K562 (cell line): ENCODE measurements around the gene FBXL13. TPM values are rescaled to one million over a fixed set of nuclear protein-coding genes. Genes with fewer than 3 reads are reported as not detected.

Source experiments
- ATAC-seq: fragments of 200-7000 bp; cut with Tn5 transposase; 3 replicates; pipeline ENCODE4 v1.9.1; 2020; ENCODE audit warnings: moderate library complexity
- BruUV-seq: library from RNA; stranded (reverse); fragments of 400-500 nt; replicated peaks from 2 replicates; lab custom pipeline; 2021; lab: Mats Ljungman, UMichigan
- CTCF ChIA-PET: fragments of 300-600 bp; formaldehyde crosslinking; extraction: SDS; loops from one replicate; lab custom pipeline; 2021; ENCODE audit warnings: low intra/inter-chr PET ratio; lab: Yijun Ruan, JAX
- POLR2A ChIA-PET: fragments of 300-600, 350-650 bp; sonication (Branson Sonifier 250); formaldehyde crosslinking; extraction: SDS; loops from one replicate; lab custom pipeline; 2021; ENCODE audit warnings: antibody characterized with exemption, inconsistent platforms; lab: Yijun Ruan, JAX
- DNase-seq, 4 experiments: peaks; one replicate each; pipeline versions ENCODE4 v3.0.0 to v3.0.0-alpha.2; 2011 to 2018; ENCODE audit warnings: low spot score in 3 of 4, mixed read lengths in 3 of 4; ENCODE audit errors: extremely low read depth in 1 of 4
- FAIRE-seq: peaks from 2 replicates; lab custom pipeline; 2011; peaks lifted over from hg19 to GRCh38; lab: Jason Lieb, UNC
- H2AFZ ChIP-seq: 2 replicates; pipeline ENCODE4 v1.6.0; 2011; ENCODE audit warnings: low read depth, low read length, control low read depth, inconsistent platforms
- H3K27ac ChIP-seq: fragments of 200-600 bp; 3 replicates; pipeline ENCODE4 v1.8.0; 2011; ENCODE audit warnings: low read depth, mild to moderate bottlenecking, control low read depth, inconsistent platforms, low read length, moderate library complexity, mixed read lengths; ENCODE audit errors: extremely low read depth
- H3K27me3 ChIP-seq, 2 experiments: fragments of 300-600 bp in 1 of 2; 2 replicates in 1 of 2; 3 replicates in 1 of 2; pipeline versions ENCODE4 v1.6.0 to v1.8.0; 2011; ENCODE audit warnings: inconsistent platforms in 2 of 2, low read length in 2 of 2, mild to moderate bottlenecking in 1 of 2, mixed read lengths in 1 of 2, moderate library complexity in 1 of 2; ENCODE audit not compliant: control insufficient read depth in 2 of 2, insufficient read depth in 2 of 2
- H3K36me3 ChIP-seq: fragments of 300-600 bp; 3 replicates; pipeline ENCODE4 v1.8.0; 2011; ENCODE audit warnings: mild to moderate bottlenecking, low read length, inconsistent platforms; ENCODE audit not compliant: control insufficient read depth, insufficient read depth
- H3K4me1 ChIP-seq, 2 experiments: fragments of 200-600 bp in 1 of 2; replicated peaks in 1 of 2; 2 replicates in 1 of 2; 3 replicates in 1 of 2; pipeline versions ENCODE4 v1.5.1 to v1.8.0; 2011; ENCODE audit warnings: inconsistent platforms in 2 of 2, low read length in 2 of 2, mild to moderate bottlenecking in 1 of 2, mixed read lengths in 1 of 2, moderate library complexity in 1 of 2; ENCODE audit not compliant: control insufficient read depth in 2 of 2, insufficient read depth in 2 of 2
- H3K4me2 ChIP-seq: 2 replicates; pipeline ENCODE4 v1.6.1; 2011; ENCODE audit warnings: low read length, control low read depth, inconsistent platforms, mixed read lengths; ENCODE audit not compliant: insufficient read depth
- H3K4me3 ChIP-seq: fragments of 200-600 bp; sonication (generic), shearing (Covaris generic); 2 replicates; pipeline ENCODE4 v1.5.1; 2016; ENCODE audit warnings: control low read depth, inconsistent platforms
- H3K79me2 ChIP-seq: fragments of 200-600 bp; 3 replicates; pipeline ENCODE4 v1.8.0; 2011; ENCODE audit warnings: low read length, inconsistent platforms; ENCODE audit not compliant: control insufficient read depth, insufficient read depth
- H3K9ac ChIP-seq, 2 experiments: 2 replicates each; pipeline versions ENCODE4 v1.6.0 to v1.6.1; 2011; ENCODE audit warnings: low read depth in 2 of 2, low read length in 2 of 2, control low read depth in 1 of 2, inconsistent platforms in 1 of 2, mild to moderate bottlenecking in 1 of 2, mixed read lengths in 1 of 2; ENCODE audit not compliant: insufficient read depth in 1 of 2
- H3K9me1 ChIP-seq: one replicate; pipeline ENCODE4 v1.6.0; 2011; ENCODE audit warnings: inconsistent platforms, mild to moderate bottlenecking, low read length, moderate library complexity; ENCODE audit not compliant: control insufficient read depth, insufficient read depth
- H3K9me3 ChIP-seq: replicated peaks from 2 replicates; pipeline ENCODE4 v1.5.1; 2011; ENCODE audit warnings: low read depth, low read length, inconsistent platforms; ENCODE audit not compliant: control insufficient read depth, insufficient read depth
- H4K20me1 ChIP-seq: replicated peaks from 2 replicates; pipeline ENCODE4 v1.6.1; 2011; ENCODE audit warnings: low read length, inconsistent platforms, mixed read lengths; ENCODE audit not compliant: control insufficient read depth, insufficient read depth
- CBFA2T3 ChIP-seq: fragments of 450-650 bp; IDR thresholded peaks from 2 replicates; pipeline ENCODE4 v1.6.1; 2017
- GABPB1 ChIP-seq: sonication (generic); formaldehyde crosslinking; IDR thresholded peaks from 2 replicates; pipeline ENCODE4 v1.8.0; 2022; ENCODE audit warnings: mild to moderate bottlenecking, missing genetic modification reagents
- TAF15 ChIP-seq: fragments of 200-400 bp; formaldehyde crosslinking; IDR thresholded peaks from 2 replicates; pipeline ENCODE4 v1.6.1; 2017; ENCODE audit warnings: mild to moderate bottlenecking, low read depth, low read length, moderate library complexity
- ZNF695 ChIP-seq: fragments of 450-650 bp; formaldehyde crosslinking; IDR thresholded peaks from 2 replicates; pipeline ENCODE4 v1.4.0; 2020; ENCODE audit warnings: mild to moderate bottlenecking, moderate library complexity
- WGBS: fragments of 100-300 bp; shearing (Covaris generic); methylation state at CpG from one replicate; pipeline ENCODE4 v1.1.6; 2016; ENCODE audit warnings: low coverage, mixed read lengths; ENCODE audit not compliant: insufficient coverage; ENCODE audit errors: missing lambda C conversion rate; 5-methylcytosine and 5-hydroxymethylcytosine counted together
- in situ Hi-C: fragments of 300-500 bp; cut with MboI; formaldehyde crosslinking; loops from 4 replicates; pipeline ENCODE4 v1.15.0; 2018; ENCODE audit warnings: inconsistent platforms, mixed read lengths
- intact Hi-C: fragments of 100-400 bp; cut with micrococcal nuclease; formaldehyde crosslinking; loops from 2 replicates; pipeline ENCODE4 v1.14.2; 2022
- polyA plus RNA-seq, 8 experiments: library from polyadenylated mRNA; depleted of rRNA in 4 of 8; stranded (reverse) in 5 of 8; unstranded in 3 of 8; fragments of >200 nt; fragmentation: Nextera tagmentation in 2 of 8; fragmentation: Illumina TruSeq in 1 of 8; extraction: Ambion mirVana in 2 of 8; extraction: Trizol in 1 of 8; gene quantifications; 2 replicates each; pipeline versions ENCODE4 v1.2.1 to v1.2.3, GENCODE V29; 2011 to 2014; ENCODE audit warnings: inconsistent platforms in 1 of 8, missing spikeins in 1 of 8
- total RNA-seq, 7 experiments: library from RNA; depleted of rRNA in 6 of 7; stranded (reverse); fragments of >200 nt in 6 of 7; fragmentation: Illumina TruSeq in 2 of 7; extraction: Trizol in 2 of 7; gene quantifications; 2 replicates each; pipeline versions ENCODE4 v1.2.1 to v1.2.3, GENCODE V29; 2011 to 2021; ENCODE audit warnings: low replicate concordance in 1 of 7
- TF ChIP-seq, protein P1 (sequence below): fragments of 200-800 bp; sonication (Bioruptor generic); IDR thresholded peaks from 2 replicates; pipeline ENCODE4 v1.6.1; 2017; ENCODE audit warnings: missing genetic modification characterization, missing compliant biosample characterization
- TF ChIP-seq, protein P2 (sequence below), 2 experiments: fragments of 200-800 bp in 1 of 2; sonication (Bioruptor generic) in 1 of 2; sonication (generic) in 1 of 2; formaldehyde crosslinking in 1 of 2; IDR thresholded peaks in 1 of 2; conservative IDR thresholded peaks in 1 of 2; 2 replicates each; pipeline versions ENCODE4 v1.5.0 to v1.6.1; 2016 to 2020; ENCODE audit warnings: missing compliant biosample characterization in 1 of 2, missing genetic modification characterization in 1 of 2, missing genetic modification reagents in 1 of 2
- TF ChIP-seq, protein P3 (sequence below): fragments of 250-450 bp; sonication (Bioruptor Pico); IDR thresholded peaks from 2 replicates; pipeline ENCODE4 v1.4.0; 2020; ENCODE audit warnings: mild to moderate bottlenecking, moderate library complexity

The FBXL13 gene
- total and polyA plus RNA-seq, 9 of the 15 experiments (the other 6 are each of a cell fraction or from before 2014, with no cell fraction given): 16.3 to 55.0 (median 25.4) TPM

DNA sequence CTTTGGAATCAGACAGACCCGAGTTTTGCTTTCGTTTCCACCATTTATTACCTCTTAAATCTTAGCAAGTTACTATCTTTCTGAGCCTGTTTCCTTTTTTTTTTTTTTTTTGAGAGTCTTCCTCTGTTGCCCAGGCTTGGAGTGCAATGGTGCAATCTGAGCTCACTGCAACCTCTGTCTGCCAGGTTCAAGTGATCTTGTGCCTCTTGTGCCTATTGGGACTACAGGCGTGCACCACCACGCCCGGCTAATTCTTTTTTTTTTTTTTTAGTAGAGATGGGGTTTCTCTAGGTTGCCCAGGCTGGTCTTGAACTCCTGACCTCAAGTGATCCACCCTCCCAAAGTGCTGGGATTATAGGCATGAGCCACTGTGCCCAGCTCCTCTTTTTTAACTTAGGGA is 241.3 kb downstream of the FBXL13 start:
- WGBS: 85% methylated on average over 4 of the region's 5 CpGs
- intact Hi-C loops: no loop called here
- TF ChIP-seq, protein P1, sequence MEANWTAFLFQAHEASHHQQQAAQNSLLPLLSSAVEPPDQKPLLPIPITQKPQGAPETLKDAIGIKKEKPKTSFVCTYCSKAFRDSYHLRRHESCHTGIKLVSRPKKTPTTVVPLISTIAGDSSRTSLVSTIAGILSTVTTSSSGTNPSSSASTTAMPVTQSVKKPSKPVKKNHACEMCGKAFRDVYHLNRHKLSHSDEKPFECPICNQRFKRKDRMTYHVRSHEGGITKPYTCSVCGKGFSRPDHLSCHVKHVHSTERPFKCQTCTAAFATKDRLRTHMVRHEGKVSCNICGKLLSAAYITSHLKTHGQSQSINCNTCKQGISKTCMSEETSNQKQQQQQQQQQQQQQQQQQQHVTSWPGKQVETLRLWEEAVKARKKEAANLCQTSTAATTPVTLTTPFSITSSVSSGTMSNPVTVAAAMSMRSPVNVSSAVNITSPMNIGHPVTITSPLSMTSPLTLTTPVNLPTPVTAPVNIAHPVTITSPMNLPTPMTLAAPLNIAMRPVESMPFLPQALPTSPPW: no peak
- TF ChIP-seq GABPB1 (CRISPR knock-in tag) (no peak), ZNF695 (CRISPR knock-in tag) (no peak), TAF15 (no peak), CBFA2T3 (no peak)
- TF ChIP-seq, protein P2, sequence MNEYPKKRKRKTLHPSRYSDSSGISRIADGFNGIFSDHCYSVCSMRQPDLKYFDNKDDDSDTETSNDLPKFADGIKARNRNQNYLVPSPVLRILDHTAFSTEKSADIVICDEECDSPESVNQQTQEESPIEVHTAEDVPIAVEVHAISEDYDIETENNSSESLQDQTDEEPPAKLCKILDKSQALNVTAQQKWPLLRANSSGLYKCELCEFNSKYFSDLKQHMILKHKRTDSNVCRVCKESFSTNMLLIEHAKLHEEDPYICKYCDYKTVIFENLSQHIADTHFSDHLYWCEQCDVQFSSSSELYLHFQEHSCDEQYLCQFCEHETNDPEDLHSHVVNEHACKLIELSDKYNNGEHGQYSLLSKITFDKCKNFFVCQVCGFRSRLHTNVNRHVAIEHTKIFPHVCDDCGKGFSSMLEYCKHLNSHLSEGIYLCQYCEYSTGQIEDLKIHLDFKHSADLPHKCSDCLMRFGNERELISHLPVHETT (CRISPR knock-in tag; conservative IDR thresholded peaks at IDR 0.05 in 1 of 2, IDR thresholded peaks at IDR 0.05 in 1 of 2): no peak
- TF ChIP-seq, protein P3, sequence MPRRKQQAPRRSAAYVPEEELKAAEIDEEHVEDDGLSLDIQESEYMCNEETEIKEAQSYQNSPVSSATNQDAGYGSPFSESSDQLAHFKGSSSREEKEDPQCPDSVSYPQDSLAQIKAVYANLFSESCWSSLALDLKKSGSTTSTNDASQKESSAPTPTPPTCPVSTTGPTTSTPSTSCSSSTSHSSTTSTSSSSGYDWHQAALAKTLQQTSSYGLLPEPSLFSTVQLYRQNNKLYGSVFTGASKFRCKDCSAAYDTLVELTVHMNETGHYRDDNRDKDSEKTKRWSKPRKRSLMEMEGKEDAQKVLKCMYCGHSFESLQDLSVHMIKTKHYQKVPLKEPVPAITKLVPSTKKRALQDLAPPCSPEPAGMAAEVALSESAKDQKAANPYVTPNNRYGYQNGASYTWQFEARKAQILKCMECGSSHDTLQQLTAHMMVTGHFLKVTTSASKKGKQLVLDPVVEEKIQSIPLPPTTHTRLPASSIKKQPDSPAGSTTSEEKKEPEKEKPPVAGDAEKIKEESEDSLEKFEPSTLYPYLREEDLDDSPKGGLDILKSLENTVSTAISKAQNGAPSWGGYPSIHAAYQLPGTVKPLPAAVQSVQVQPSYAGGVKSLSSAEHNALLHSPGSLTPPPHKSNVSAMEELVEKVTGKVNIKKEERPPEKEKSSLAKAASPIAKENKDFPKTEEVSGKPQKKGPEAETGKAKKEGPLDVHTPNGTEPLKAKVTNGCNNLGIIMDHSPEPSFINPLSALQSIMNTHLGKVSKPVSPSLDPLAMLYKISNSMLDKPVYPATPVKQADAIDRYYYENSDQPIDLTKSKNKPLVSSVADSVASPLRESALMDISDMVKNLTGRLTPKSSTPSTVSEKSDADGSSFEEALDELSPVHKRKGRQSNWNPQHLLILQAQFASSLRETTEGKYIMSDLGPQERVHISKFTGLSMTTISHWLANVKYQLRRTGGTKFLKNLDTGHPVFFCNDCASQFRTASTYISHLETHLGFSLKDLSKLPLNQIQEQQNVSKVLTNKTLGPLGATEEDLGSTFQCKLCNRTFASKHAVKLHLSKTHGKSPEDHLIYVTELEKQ: no peak
- BruUV-seq: no TSS peak
- Histone ChIP-seq H3K79me2 (no peaks in the 10 kb centered on the region), H3K36me3 (peaks cover 52% of the 10 kb centered on the region), H3K9me3 (no peaks in the 10 kb centered on the region), H2AFZ (no peak overlapping the region), H3K9me1 (no peaks in the 10 kb centered on the region), H3K4me1 (no peaks in the 10 kb centered on the region), H3K27ac (no peak overlapping the region), H3K4me2 (no peak overlapping the region), H3K4me3 (no peak overlapping the region), H3K9ac (no peak overlapping the region), H3K27me3 (no peaks in the 10 kb centered on the region), H4K20me1 (no peaks in the 10 kb centered on the region)
- ChIA-PET POLR2A (no interaction called here), CTCF (no interaction called here)
- FAIRE-seq (no peak), DNase-seq (no peak), ATAC-seq (no peak)
- in situ Hi-C loops: no loop called here
